ENCODE results near the gene COA1. TPM values are rescaled to one million over a fixed set of nuclear protein-coding genes. Genes with fewer than 3 reads are reported as not detected.
A peak's percentile ranks its signal among the peaks of the same experiment; 100 is the strongest.

Gene COA1
- total RNA-seq, 2 donors from 2014 or later: 24.8 to 45.1 TPM

DNA sequence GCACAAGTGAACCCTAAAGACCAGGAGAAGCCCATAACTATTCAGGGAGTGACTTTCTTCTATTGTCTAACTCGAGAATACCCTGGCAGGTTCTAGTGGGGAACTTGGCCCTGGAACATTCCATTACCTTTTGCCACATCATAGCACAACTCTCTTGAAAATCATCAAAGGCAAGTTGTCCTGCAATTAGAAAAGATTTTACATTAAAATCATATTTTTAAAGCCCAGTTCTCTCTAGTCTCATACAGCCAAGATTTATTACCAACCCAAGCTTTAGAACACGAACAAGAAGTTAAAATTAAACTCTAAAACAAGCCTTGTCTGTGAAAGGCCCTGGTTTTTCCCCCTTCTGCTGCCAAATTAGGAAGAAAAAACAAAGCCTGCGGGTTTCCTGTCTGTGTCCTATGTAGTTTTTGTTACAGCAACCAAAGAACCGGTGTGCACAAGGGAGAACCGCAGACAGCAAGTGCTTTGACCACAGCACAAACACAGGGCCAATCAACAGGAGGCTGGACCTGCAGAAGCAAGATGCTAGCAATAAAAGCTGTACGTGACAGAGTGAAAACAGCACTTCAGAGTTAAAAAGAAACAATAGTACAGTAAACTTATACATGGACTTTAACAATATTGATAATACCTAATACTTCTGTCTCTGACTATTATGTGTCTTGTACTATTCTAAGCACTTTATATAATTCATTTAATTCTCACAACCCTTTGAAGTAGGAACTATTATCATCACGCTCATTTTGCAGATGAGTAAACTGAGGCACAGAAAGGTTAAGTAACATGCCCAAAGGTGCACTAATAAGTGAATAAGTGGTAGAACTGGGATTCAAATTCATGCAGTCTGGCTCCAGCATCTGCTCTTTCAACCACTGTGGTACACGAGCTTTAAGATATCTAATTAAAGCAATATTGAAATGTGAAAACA is 80.6 kb downstream of the COA1 start:
- Histone ChIP-seq H3K4me1 (peaks cover 5% of the 10 kb centered on the region), H3K9me3 (no peaks in the 10 kb centered on the region), H3K9ac (ENCODE audit: low read depth in 2 of 2, low read length in 2 of 2) (peak overlapping the region in 1 of 2 donors; percentile 43), H3K27ac (peak overlapping the region; percentile 85), H3K36me3 (no peaks in the 10 kb centered on the region), H3K4me3 (no peak overlapping the region), H3K27me3 (no peaks in the 10 kb centered on the region)
- TF ChIP-seq, protein P1, sequence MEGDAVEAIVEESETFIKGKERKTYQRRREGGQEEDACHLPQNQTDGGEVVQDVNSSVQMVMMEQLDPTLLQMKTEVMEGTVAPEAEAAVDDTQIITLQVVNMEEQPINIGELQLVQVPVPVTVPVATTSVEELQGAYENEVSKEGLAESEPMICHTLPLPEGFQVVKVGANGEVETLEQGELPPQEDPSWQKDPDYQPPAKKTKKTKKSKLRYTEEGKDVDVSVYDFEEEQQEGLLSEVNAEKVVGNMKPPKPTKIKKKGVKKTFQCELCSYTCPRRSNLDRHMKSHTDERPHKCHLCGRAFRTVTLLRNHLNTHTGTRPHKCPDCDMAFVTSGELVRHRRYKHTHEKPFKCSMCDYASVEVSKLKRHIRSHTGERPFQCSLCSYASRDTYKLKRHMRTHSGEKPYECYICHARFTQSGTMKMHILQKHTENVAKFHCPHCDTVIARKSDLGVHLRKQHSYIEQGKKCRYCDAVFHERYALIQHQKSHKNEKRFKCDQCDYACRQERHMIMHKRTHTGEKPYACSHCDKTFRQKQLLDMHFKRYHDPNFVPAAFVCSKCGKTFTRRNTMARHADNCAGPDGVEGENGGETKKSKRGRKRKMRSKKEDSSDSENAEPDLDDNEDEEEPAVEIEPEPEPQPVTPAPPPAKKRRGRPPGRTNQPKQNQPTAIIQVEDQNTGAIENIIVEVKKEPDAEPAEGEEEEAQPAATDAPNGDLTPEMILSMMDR (IDR thresholded peaks at IDR 0.05): no peak
- intact Hi-C loops (cut with DNase I): no loop called here
- DNase-seq: peak; percentile 48

DNA sequence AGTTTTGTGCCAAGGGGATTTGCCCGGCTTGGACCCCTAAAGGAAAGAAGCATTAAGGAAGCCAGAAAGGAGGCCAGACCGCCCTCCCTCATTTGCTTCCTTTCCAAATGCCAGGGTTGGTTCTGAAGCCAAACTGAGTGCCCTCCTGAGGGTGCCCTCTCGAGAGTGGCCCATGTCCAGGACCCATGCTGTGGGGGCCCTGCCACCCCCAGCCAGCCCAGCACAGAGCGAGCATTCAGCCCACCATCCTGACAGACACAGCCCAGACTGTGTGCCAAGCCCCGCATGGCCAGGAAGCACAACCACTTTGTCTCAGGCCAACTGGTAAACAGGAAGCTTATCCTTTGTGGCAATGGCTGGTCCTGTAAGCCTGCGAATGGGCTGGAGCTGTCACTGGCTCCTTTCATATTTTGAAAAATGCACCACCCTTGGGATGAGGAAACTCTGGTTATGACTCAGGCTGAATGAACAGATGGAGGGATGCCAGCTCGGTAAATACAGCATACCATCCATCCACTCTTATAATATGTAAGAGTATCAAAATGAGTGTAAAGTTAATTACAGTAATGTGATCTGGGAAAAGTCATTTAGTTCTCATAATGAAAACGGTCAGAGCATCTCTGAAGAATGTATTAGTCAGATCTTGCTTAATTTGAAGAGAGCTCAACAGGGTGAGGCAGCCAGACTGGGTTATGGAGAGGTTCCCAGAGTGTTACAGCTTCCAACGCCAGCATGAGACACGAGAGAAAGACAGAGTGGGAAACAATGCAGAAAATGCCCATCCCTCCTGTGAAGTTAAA is 81.5 kb downstream of the COA1 start:
- peak overlapping the region; percentile 43 to 61 for H3K9ac ChIP-seq (ENCODE audit: low read depth in 2 of 2, low read length in 2 of 2)
- intact Hi-C loops (cut with DNase I): no loop called here
- no peaks in the 10 kb centered on the region for H3K27me3 ChIP-seq
- H3K4me1 ChIP-seq: peaks cover 5% of the 10 kb centered on the region
- no peak overlapping the region for H3K4me3 ChIP-seq
- peak overlapping the region; percentile 85 for H3K27ac ChIP-seq
- TF ChIP-seq, protein P1 (IDR thresholded peaks at IDR 0.05): no peak
- H3K36me3 ChIP-seq: no peaks in the 10 kb centered on the region
- DNase-seq: peak; percentile 66
- no peaks in the 10 kb centered on the region for H3K9me3 ChIP-seq

DNA sequence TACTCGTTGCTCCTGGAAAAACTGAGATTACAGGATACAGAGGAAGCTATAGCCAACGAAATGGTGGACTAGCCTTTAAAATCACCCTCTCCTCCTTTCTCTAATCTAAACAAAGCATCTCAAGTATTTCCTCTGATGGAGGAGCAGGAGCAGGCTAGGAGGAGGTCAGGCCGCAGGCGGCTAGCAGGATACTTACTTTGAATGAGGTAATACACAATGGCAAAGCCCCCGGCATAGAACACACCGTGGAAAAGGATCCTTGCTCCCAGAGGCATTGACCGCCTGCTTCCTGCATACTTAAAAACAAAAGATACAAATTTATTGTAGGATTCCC is 82.0 kb downstream of the COA1 start:
- intact Hi-C loops (cut with DNase I): no loop called here
- Histone ChIP-seq H3K9me3 (no peaks in the 10 kb centered on the region), H3K4me3 (no peak overlapping the region), H3K4me1 (peaks cover 5% of the 10 kb centered on the region), H3K27me3 (no peaks in the 10 kb centered on the region), H3K36me3 (no peaks in the 10 kb centered on the region), H3K27ac (peak overlapping the region; percentile 85), H3K9ac (ENCODE audit: low read depth in 2 of 2, low read length in 2 of 2) (peak overlapping the region in 1 of 2 donors; percentile 19)
- TF ChIP-seq, protein P1 (IDR thresholded peaks at IDR 0.05): no peak
- DNase-seq: no peak

DNA sequence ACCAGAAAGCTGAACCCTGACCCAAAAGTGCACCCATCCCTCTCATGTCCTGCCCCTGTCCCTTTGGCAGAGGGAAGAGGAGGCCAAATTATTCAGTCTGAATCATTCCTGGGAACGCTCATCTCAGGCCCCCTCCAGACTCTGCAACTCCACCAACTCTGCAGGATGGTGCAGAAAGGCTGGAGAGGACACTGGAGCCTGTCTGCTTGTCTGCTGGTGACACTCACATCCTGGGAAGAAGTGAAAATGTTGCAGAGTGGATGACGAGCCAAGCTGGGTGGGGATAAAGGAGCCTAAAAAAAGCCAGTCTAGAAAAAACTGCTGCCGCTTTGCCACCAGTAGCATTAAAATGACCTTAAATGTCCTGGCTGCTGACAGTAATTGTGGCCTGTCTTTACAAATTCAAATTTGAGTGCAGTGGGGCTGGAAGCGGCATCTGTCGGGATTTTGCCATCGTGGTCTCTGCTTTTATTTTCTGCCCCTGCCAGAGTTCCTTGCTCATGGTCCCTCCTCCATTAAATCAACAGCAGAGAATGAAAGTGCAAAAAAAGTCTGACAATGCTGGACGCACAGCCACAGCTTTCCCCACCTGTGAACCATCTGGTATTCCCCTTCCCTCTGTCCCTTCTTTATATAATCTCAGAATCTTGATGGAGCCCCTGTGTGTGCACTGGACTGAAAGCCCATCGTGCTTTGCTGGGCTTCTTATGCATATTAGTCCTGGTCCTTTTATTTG is 82.6 kb downstream of the COA1 start:
- TF ChIP-seq, protein P1 (IDR thresholded peaks at IDR 0.05): no peak
- no peak for DNase-seq
- H3K27me3 ChIP-seq: no peaks in the 10 kb centered on the region
- H3K9ac ChIP-seq (ENCODE audit: low read depth in 2 of 2, low read length in 2 of 2): peak overlapping the region in 1 of 2 donors; percentile 19
- H3K4me1 ChIP-seq: peaks cover 5% of the 10 kb centered on the region
- H3K36me3 ChIP-seq: no peaks in the 10 kb centered on the region
- no peak overlapping the region for H3K4me3 ChIP-seq
- H3K9me3 ChIP-seq: no peaks in the 10 kb centered on the region
- H3K27ac ChIP-seq: peak overlapping the region; percentile 85
- intact Hi-C loops (cut with DNase I): no loop called here

DNA sequence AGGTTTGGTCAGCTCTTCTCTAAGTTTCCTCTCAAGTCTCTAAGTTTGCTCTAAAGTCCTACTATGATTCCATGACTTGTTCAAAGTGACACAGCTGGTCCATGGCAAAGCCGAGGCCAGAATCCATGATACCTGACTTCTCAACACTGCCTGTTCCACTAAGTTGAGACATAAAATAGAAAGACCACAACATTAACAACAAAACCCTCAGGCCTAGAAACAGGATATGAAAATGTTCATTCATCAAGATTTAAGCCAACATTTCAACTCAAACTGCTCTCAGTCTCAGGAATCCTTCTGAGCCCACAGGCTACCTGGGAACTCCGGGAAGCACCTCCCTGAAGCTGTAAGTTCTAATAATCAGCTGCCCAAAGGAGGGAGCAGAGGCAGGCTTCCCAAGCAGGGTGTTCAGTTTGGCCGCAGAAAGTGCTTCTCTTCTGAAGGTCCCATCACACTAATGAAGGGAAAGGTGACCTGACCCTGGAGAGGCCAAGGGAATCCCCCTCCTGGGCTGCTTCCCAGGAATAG is 83.6 kb downstream of the COA1 start:
- intact Hi-C loops (cut with DNase I): no loop called here

More for the DNA sequence above, 83.6 kb downstream of the COA1 start:
- TF ChIP-seq, protein P1 (IDR thresholded peaks at IDR 0.05): no peak
- Histone ChIP-seq H3K36me3 (no peaks in the 10 kb centered on the region), H3K4me1 (peaks cover 5% of the 10 kb centered on the region), H3K9me3 (no peaks in the 10 kb centered on the region), H3K27ac (peak overlapping the region; percentile 85), H3K27me3 (no peaks in the 10 kb centered on the region), H3K4me3 (no peak overlapping the region), H3K9ac (ENCODE audit: low read depth in 2 of 2, low read length in 2 of 2) (no peak overlapping the region)
- DNase-seq: no peak

Data from colonic mucosa (tissue), 4 donors.